Measurements from ENCODE around the gene ERN1.

The ERN1 gene

DNA sequence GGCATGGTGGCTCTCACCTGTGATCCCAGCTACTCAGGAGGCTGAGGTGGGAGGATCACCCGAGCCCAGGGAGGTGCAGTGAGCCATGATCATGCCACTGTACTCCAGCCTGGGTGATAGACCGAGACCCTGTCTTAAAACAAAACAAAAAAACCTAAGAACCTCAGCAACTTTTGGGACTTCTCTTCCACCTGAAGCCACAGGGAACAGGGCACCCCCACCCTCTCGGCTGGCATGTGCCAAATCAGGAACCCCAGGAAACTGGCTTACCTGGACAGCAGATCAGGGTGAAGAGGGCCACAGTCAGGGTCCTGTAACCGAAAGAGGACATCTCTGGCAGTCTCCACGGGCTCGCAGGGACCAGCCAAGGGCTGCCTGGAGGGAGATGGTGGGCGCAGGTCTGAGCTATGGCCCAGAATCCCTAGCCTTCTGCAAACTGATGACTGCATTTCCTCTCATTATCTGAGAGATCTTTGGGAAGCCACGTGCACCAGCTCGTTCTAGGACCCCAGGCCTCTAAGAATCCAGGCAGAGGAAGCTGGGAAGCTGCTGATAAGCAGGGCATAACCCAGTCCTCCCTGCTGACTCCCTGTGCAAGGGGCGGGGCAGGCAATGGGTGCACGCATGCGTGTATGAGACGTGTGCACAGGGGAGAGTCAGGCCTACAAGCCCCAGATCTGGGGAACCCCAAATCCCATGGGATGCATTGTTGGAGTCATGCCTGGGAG, 123.4 kb downstream of the ERN1 start:
- Histone ChIP-seq H3K4me2 (ENCODE audit: low read depth, low read length, poor library complexity, severe bottlenecking) (no peak overlapping the region), H3F3A (ENCODE audit: low read depth) (no peaks in the 10 kb centered on the region), H4K20me1 (ENCODE audit: insufficient read depth, low read length, poor library complexity, severe bottlenecking) (peaks cover 4% of the 10 kb centered on the region), H3K9ac (ENCODE audit: low read depth, low read length, poor library complexity, severe bottlenecking) (no peak overlapping the region), H3K9me2 (replicated peaks; ENCODE audit: low read depth, low read length) (no peaks in the 10 kb centered on the region), H3K4me1 (ENCODE audit: insufficient read depth, low read length, poor library complexity, severe bottlenecking) (peaks cover 33% of the 10 kb centered on the region), H2AFZ (ENCODE audit: low read length) (no peak overlapping the region), H3K36me3 (ENCODE audit: insufficient read depth, low read length) (peaks cover 37% of the 10 kb centered on the region; the same call in 1 of the 2 replicates), H3K9me3 (ENCODE audit: insufficient read depth, low read depth, low read length) (no peaks in the 10 kb centered on the region; the same call in 1 of the 2 replicates), H3K4me3 (ENCODE audit: low read length, poor library complexity, severe bottlenecking) (no peak overlapping the region), H3K27me3 (ENCODE audit: insufficient read depth, low read length, poor library complexity, severe bottlenecking) (no peaks in the 10 kb centered on the region), H3K79me2 (ENCODE audit: insufficient read depth, low read length) (peaks cover 50% of the 10 kb centered on the region)
- TF ChIP-seq, protein P1, sequence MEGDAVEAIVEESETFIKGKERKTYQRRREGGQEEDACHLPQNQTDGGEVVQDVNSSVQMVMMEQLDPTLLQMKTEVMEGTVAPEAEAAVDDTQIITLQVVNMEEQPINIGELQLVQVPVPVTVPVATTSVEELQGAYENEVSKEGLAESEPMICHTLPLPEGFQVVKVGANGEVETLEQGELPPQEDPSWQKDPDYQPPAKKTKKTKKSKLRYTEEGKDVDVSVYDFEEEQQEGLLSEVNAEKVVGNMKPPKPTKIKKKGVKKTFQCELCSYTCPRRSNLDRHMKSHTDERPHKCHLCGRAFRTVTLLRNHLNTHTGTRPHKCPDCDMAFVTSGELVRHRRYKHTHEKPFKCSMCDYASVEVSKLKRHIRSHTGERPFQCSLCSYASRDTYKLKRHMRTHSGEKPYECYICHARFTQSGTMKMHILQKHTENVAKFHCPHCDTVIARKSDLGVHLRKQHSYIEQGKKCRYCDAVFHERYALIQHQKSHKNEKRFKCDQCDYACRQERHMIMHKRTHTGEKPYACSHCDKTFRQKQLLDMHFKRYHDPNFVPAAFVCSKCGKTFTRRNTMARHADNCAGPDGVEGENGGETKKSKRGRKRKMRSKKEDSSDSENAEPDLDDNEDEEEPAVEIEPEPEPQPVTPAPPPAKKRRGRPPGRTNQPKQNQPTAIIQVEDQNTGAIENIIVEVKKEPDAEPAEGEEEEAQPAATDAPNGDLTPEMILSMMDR (conservative IDR thresholded peaks at IDR 0.05; ENCODE audit: low read length): no peak
- TF ChIP-seq EZH2phosphoT487 (IDR thresholded peaks at IDR 0.05; ENCODE audit: borderline replicate concordance): no peak

DNA sequence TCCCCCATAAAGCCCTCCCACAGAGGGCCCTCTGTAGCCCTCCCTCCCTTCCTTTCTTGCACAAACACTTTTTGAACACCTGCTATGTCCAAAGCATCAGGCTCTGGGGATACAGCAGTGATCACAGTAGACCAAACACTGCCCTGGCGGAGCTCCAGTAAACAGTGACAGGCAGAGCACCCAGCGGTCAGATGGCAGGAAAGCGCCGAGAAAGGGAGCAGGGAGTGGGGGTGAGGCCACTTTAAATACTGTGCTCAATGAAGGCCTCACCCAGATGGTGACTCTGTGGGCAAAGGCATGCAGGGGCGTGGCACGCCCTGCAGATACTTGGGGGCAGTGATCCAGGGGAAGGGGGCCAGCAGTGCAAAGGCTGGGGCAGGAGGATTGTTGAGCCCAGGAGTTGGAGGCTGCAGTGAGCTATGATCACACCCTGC, 124.2 kb downstream of the ERN1 start:
- peaks cover 4% of the 10 kb centered on the region for H4K20me1 ChIP-seq (ENCODE audit: insufficient read depth, low read length, poor library complexity, severe bottlenecking)
- peaks cover 42% of the 10 kb centered on the region for H3K79me2 ChIP-seq (ENCODE audit: insufficient read depth, low read length)
- H3K9me3 ChIP-seq (ENCODE audit: insufficient read depth, low read depth, low read length): no peaks in the 10 kb centered on the region; the same call in 1 of the 2 replicates
- H3K4me2 ChIP-seq (ENCODE audit: low read depth, low read length, poor library complexity, severe bottlenecking): no peak overlapping the region
- H3K4me1 ChIP-seq (ENCODE audit: insufficient read depth, low read length, poor library complexity, severe bottlenecking): peaks cover 33% of the 10 kb centered on the region
- no peaks in the 10 kb centered on the region for H3K9me2 ChIP-seq (replicated peaks; ENCODE audit: low read depth, low read length)
- no peak overlapping the region for H2AFZ ChIP-seq (ENCODE audit: low read length)
- H3K9ac ChIP-seq (ENCODE audit: low read depth, low read length, poor library complexity, severe bottlenecking): no peak overlapping the region
- H3F3A ChIP-seq (ENCODE audit: low read depth): no peaks in the 10 kb centered on the region
- TF ChIP-seq, protein P1 (conservative IDR thresholded peaks at IDR 0.05; ENCODE audit: low read length): no peak
- no peak for TF ChIP-seq EZH2phosphoT487 (IDR thresholded peaks at IDR 0.05; ENCODE audit: borderline replicate concordance)
- no peaks in the 10 kb centered on the region for H3K27me3 ChIP-seq (ENCODE audit: insufficient read depth, low read length, poor library complexity, severe bottlenecking)
- peaks cover 37% of the 10 kb centered on the region; the same call in 1 of the 2 replicates for H3K36me3 ChIP-seq (ENCODE audit: insufficient read depth, low read length)
- H3K4me3 ChIP-seq (ENCODE audit: low read length, poor library complexity, severe bottlenecking): no peak overlapping the region

DNA sequence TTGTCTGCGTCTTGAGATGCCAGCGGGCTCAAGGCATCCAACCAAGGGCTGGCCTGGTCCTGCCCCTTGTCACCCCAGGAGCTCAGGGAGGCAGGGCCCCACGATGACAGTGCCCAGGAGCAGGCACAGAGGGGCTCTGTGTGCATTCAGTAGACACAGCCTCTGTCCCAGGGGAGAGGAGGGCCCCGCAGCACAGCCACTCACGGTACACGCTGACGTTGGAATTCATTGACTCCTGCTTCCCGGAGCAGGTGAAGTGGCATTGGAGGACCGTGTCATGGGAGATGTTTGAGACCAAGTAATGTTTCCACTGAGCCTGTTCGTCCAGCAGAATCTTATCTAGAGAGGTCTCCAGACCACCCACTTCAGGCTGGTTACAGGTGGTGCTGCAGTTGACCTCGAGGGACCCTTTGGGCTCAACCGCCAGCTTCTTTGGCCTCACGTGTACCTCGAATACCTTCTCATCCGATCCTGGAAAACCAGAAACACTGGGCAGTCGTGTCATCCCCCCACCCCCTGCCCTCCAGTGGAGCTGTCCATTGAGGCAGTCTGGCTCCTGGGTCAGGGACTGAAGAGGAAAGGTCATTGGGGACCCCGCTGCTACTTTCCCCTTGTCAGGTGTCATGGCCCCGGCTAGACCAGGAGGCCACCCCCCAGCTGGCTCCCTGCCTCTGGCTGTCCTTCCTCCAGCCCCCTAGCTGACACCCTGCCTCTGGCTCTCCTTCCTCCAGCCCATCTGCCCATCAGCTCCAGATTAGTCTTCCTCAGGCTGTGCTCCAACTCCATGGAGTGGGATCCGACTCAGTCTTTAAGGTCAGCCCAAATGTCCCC, 124.8 kb downstream of the ERN1 start:
- TF ChIP-seq, protein P1 (conservative IDR thresholded peaks at IDR 0.05; ENCODE audit: low read length): no peak
- H3K79me2 ChIP-seq (ENCODE audit: insufficient read depth, low read length): peaks cover 36% of the 10 kb centered on the region
- H3K9ac ChIP-seq (ENCODE audit: low read depth, low read length, poor library complexity, severe bottlenecking): no peak overlapping the region
- H4K20me1 ChIP-seq (ENCODE audit: insufficient read depth, low read length, poor library complexity, severe bottlenecking): peaks cover 4% of the 10 kb centered on the region
- H3K9me2 ChIP-seq (replicated peaks; ENCODE audit: low read depth, low read length): no peaks in the 10 kb centered on the region
- H3K9me3 ChIP-seq (ENCODE audit: insufficient read depth, low read depth, low read length): no peaks in the 10 kb centered on the region; the same call in 1 of the 2 replicates
- H3K4me1 ChIP-seq (ENCODE audit: insufficient read depth, low read length, poor library complexity, severe bottlenecking): peaks cover 33% of the 10 kb centered on the region
- no peak overlapping the region for H3K4me2 ChIP-seq (ENCODE audit: low read depth, low read length, poor library complexity, severe bottlenecking)
- H3F3A ChIP-seq (ENCODE audit: low read depth): no peaks in the 10 kb centered on the region
- H3K36me3 ChIP-seq (ENCODE audit: insufficient read depth, low read length): peaks cover 37% of the 10 kb centered on the region; the same call in 1 of the 2 replicates
- H3K4me3 ChIP-seq (ENCODE audit: low read length, poor library complexity, severe bottlenecking): no peak overlapping the region
- H2AFZ ChIP-seq (ENCODE audit: low read length): no peak overlapping the region
- H3K27me3 ChIP-seq (ENCODE audit: insufficient read depth, low read length, poor library complexity, severe bottlenecking): no peaks in the 10 kb centered on the region
